ENCODE measurements around the gene CCT3.

Gene CCT3

GRCh38 chr1:156276966-156277381, 61.1 kb downstream of the CCT3 start:
- no peak for DNase-seq

- no peak for DNase-seq
Observed at GRCh38 chr1:156276532-156276931, 61.6 kb downstream of the CCT3 start.

- DNase-seq, result no peak
Observed at GRCh38 chr1:156270314-156270713, 67.8 kb downstream of the CCT3 start.

GRCh38 chr1:156268336-156268735, 69.8 kb downstream of the CCT3 start:
- DNase-seq, result no peak

- DNase-seq, result no peak
Observed at GRCh38 chr1:156266051-156266450, 72.0 kb downstream of the CCT3 start.

- DNase-seq, result no peak
Observed at GRCh38 chr1:156263288-156263655, 74.8 kb downstream of the CCT3 start.

- DNase-seq, result no peak
Observed at GRCh38 chr1:156262461-156263287, 75.4 kb downstream of the CCT3 start.

- DNase-seq, result no peak
Observed at GRCh38 chr1:156260896-156261295, 77.2 kb downstream of the CCT3 start.

- DNase-seq, result no peak
Observed at GRCh38 chr1:156259805-156260204, 78.3 kb downstream of the CCT3 start.
